ENCODE measurements around the gene CPHXL.

DNA sequence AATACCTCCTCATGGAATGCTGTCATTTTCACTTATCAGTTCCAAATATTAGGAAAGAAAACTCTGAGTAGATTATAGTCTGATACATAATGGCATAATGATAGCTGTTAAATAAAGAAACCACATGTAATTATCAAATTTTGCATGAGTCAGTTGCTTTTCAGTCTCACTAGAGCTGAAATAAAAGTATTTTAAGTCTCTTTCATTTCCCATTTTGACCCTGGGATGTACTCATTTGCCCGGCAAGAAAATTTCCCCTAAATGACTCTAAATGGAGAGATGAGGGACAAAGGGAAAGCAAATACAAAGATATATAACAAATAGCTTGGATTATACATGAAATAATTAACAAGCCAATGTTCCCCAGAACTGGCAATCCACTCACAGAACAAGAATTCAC is 47.9 kb upstream of the CPHXL start:
- TF ChIP-seq, protein P1, sequence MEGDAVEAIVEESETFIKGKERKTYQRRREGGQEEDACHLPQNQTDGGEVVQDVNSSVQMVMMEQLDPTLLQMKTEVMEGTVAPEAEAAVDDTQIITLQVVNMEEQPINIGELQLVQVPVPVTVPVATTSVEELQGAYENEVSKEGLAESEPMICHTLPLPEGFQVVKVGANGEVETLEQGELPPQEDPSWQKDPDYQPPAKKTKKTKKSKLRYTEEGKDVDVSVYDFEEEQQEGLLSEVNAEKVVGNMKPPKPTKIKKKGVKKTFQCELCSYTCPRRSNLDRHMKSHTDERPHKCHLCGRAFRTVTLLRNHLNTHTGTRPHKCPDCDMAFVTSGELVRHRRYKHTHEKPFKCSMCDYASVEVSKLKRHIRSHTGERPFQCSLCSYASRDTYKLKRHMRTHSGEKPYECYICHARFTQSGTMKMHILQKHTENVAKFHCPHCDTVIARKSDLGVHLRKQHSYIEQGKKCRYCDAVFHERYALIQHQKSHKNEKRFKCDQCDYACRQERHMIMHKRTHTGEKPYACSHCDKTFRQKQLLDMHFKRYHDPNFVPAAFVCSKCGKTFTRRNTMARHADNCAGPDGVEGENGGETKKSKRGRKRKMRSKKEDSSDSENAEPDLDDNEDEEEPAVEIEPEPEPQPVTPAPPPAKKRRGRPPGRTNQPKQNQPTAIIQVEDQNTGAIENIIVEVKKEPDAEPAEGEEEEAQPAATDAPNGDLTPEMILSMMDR (IDR thresholded peaks at IDR 0.05; ENCODE audit: low read length), result no peak
- no peak for TF ChIP-seq EZH2 (IDR thresholded peaks at IDR 0.05; ENCODE audit: borderline replicate concordance, low read length)

Measured in OCI-LY1 (cell line).